Kidney (tissue), 14 donors: Measurements from ENCODE around the gene KIF22. TPM values are rescaled to one million over a fixed set of nuclear protein-coding genes. Genes with fewer than 3 reads are reported as not detected.

ENCODE experiments used
- DNase-seq, 5 donors: peaks; one replicate each; pipeline ENCODE4 v3.0.0-alpha.2; 2013 to 2020
- FAIRE-seq: peaks from 2 replicates; lab custom pipeline; 2012; peaks lifted over from hg19 to GRCh38; lab: Jason Lieb, UNC
- H3K27ac ChIP-seq, 2 donors: one replicate each; pipeline ENCODE4 v1.7.0; 2013; ENCODE audit warnings: low read depth in 2 of 2, low read length in 2 of 2, inconsistent platforms in 1 of 2
- H3K27me3 ChIP-seq: one replicate; pipeline ENCODE4 v1.7.1; 2013; ENCODE audit warnings: low read length, inconsistent platforms; ENCODE audit not compliant: control insufficient read depth, insufficient read depth
- H3K36me3 ChIP-seq, 3 donors: one replicate each; pipeline versions ENCODE4 v1.7.0 to v1.7.1; 2013; ENCODE audit warnings: low read length in 3 of 3, control low read depth in 1 of 3, inconsistent platforms in 1 of 3; ENCODE audit not compliant: insufficient read depth in 3 of 3, control insufficient read depth in 2 of 3
- H3K4me1 ChIP-seq, 3 donors: one replicate each; pipeline versions ENCODE4 v1.7.0 to v1.7.1; 2013; ENCODE audit warnings: low read length in 3 of 3, inconsistent platforms in 1 of 3, low read depth in 1 of 3; ENCODE audit not compliant: control insufficient read depth in 2 of 3, insufficient read depth in 2 of 3
- H3K4me3 ChIP-seq, 3 donors: one replicate each; pipeline versions ENCODE4 v1.7.0 to v1.8.1; 2013; ENCODE audit warnings: low read length in 3 of 3, control low read depth in 1 of 3, inconsistent platforms in 1 of 3
- H3K9ac ChIP-seq, 3 donors: one replicate each; pipeline versions ENCODE4 v1.7.0 to v1.7.1; 2013; ENCODE audit warnings: low read length in 3 of 3, control low read depth in 1 of 3, inconsistent platforms in 1 of 3
- H3K9me3 ChIP-seq, 3 donors: one replicate each; pipeline versions ENCODE4 v1.7.0 to v1.7.1; 2013; ENCODE audit warnings: low read length in 3 of 3, control low read depth in 1 of 3, inconsistent platforms in 1 of 3; ENCODE audit not compliant: control insufficient read depth in 2 of 3, insufficient read depth in 1 of 3
- intact Hi-C: fragments of 100-400 bp; cut with DNase I; formaldehyde crosslinking; loops from one replicate; pipeline ENCODE4 v1.11.1; 2022
- polyA plus RNA-seq: library from polyadenylated mRNA; stranded (reverse); fragments of 350-450 nt; fragmentation: Illumina TruSeq; extraction: RNeasy Lipid Tissue Mini Kit (QIAGEN cat#74804); gene quantifications from one replicate; pipeline ENCODE4 v1.2.3, GENCODE V29; 2014; ENCODE audit warnings: low read depth, low replicate concordance; ENCODE audit not compliant: insufficient read depth
- total RNA-seq: library from RNA; stranded (reverse); fragmentation: NEBNext Ultra II Directional; extraction: Animal tissue kit (Norgen Biotek cat#: 25700); gene quantifications from one replicate; pipeline ENCODE4 v1.2.1, GENCODE V29; 2021
- TF ChIP-seq, protein P1 (sequence below): IDR thresholded peaks from 3 replicates; pipeline ENCODE4 v1.5.1; 2012; ENCODE audit warnings: mild to moderate bottlenecking, moderate library complexity, borderline replicate concordance; ENCODE audit not compliant: insufficient read depth; ENCODE audit errors: extremely low read depth
- donor health status: control.
- donor health status: control.
- donor health status: control.
- donor health status: control.
- donor health status: control.
- donor health status: DM: yes; HTN: yes; CAD: no.
- donor health status: Normal renal cell carcinoma (clear cell type).

Gene KIF22
- total and polyA plus RNA-seq, 2 donors from 2014 or later, result 32.3 to 42.9 TPM

GRCh38 chr16:29806641-29807425, 16.3 kb downstream of the KIF22 start:
- no peak for FAIRE-seq
- peak overlapping the region in 1 of 3 donors; percentile 61 for H3K9ac ChIP-seq
- intact Hi-C loops, result no loop called here

DNA sequence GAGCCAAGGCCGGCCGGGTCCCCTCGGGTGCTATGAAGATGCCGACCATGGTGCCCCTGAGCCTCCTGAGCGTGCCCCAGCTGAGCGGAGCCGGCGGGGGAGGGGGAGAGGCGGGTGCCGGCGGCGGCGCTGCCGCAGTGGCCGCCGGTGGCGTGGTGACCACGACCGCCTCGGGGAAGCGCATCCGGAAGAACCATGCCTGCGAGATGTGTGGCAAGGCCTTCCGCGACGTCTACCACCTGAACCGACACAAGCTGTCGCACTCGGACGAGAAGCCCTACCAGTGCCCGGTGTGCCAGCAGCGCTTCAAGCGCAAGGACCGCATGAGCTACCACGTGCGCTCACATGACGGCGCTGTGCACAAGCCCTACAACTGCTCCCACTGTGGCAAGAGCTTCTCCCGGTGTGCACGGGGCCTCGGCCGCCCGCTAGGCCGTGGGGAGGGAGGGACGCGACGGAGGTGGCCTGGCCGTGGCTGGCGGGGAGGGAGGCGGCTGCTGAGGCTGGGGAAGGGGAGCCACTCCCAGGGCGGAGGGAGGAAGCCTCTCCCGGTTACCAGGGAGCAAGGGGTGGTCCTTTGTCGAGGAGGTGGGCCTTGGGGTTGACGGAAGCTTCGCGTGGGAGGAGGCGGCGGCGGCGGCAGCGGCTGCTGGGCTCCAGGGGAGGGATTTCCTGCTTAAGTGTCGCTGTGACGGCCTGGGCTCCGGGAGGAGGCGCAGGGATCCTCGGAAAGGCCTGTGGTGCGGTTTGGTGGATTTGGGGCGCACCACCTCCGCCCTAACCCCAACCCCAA, 17.1 kb downstream of the KIF22 start:
- FAIRE-seq (no peak), DNase-seq (peak; percentile 94 to 97 (median 96))
- peaks cover 2 to 43% (median 18%) of the 10 kb centered on the region in 3 donors for H3K4me1 ChIP-seq
- H3K9ac ChIP-seq, result peak overlapping the region; percentile 55 to 66 (median 61)
- H3K27me3 ChIP-seq, result no peaks in the 10 kb centered on the region
- peaks cover 0 to 3% (median 2%) of the 10 kb centered on the region in 3 donors for H3K36me3 ChIP-seq
- H3K9me3 ChIP-seq, result no peaks in the 10 kb centered on the region
- H3K4me3 ChIP-seq, result peak overlapping the region; percentile 56 to 70 (median 65)
- H3K27ac ChIP-seq, result peak overlapping the region; percentile 94
- TF ChIP-seq, protein P1, sequence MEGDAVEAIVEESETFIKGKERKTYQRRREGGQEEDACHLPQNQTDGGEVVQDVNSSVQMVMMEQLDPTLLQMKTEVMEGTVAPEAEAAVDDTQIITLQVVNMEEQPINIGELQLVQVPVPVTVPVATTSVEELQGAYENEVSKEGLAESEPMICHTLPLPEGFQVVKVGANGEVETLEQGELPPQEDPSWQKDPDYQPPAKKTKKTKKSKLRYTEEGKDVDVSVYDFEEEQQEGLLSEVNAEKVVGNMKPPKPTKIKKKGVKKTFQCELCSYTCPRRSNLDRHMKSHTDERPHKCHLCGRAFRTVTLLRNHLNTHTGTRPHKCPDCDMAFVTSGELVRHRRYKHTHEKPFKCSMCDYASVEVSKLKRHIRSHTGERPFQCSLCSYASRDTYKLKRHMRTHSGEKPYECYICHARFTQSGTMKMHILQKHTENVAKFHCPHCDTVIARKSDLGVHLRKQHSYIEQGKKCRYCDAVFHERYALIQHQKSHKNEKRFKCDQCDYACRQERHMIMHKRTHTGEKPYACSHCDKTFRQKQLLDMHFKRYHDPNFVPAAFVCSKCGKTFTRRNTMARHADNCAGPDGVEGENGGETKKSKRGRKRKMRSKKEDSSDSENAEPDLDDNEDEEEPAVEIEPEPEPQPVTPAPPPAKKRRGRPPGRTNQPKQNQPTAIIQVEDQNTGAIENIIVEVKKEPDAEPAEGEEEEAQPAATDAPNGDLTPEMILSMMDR, result peak; percentile 45
- intact Hi-C loops, result no loop called here

More at GRCh38 chr16:29806641-29807425, 16.3 kb downstream of the KIF22 start:
- Histone ChIP-seq H3K4me1 (peaks cover 2 to 38% (median 18%) of the 10 kb centered on the region in 3 donors), H3K27ac (peak overlapping the region; percentile 94), H3K9me3 (no peaks in the 10 kb centered on the region), H3K4me3 (peak overlapping the region; percentile 56 to 70 (median 59)), H3K36me3 (peaks cover 0 to 5% (median 3%) of the 10 kb centered on the region in 3 donors), H3K27me3 (no peaks in the 10 kb centered on the region)
- TF ChIP-seq, protein P1, result no peak
- peak; percentile 63 to 92 (median 80) for DNase-seq

GRCh38 chr16:29808219-29808900, 17.8 kb downstream of the KIF22 start:
- Histone ChIP-seq H3K9me3 (no peaks in the 10 kb centered on the region), H3K4me3 (peak overlapping the region; percentile 56 to 70 (median 65)), H3K36me3 (peaks cover 0 to 3% (median 2%) of the 10 kb centered on the region in 3 donors), H3K9ac (peak overlapping the region; percentile 38 to 66 (median 55)), H3K27me3 (no peaks in the 10 kb centered on the region), H3K27ac (peak overlapping the region; percentile 94), H3K4me1 (peaks cover 2 to 43% (median 18%) of the 10 kb centered on the region in 3 donors)
- DNase-seq (peak in 3 of 5 donors; percentile 26 to 81 (median 73)), FAIRE-seq (no peak)
- TF ChIP-seq, protein P1, result no peak
- intact Hi-C loops, result no loop called here
